Choroid plexus epithelial cell (primary cell): Measurements from ENCODE around the gene PRKN.
A peak's percentile ranks its signal among the peaks of the same experiment; 100 is the strongest.

Source experiments
- DNase-seq: peaks from one replicate; pipeline ENCODE4 v3.0.0-alpha.2; 2010; ENCODE audit warnings: low read depth
- H3K4me3 ChIP-seq: 2 replicates; pipeline ENCODE4 v1.5.1; 2011; ENCODE audit warnings: low read depth, mild to moderate bottlenecking, control low read depth, low read length, moderate library complexity
- CTCF ChIP-seq: conservative IDR thresholded peaks from 2 replicates; pipeline ENCODE4 v1.5.1; 2011; ENCODE audit warnings: low read depth, mild to moderate bottlenecking, control low read depth, inconsistent platforms, low read length, moderate library complexity

PRKN gene

GRCh38 chr6:162727322-162728182 is at the start of gene PRKN, which contains the start of gene PACRG:
Gene PRKN (minus strand): TSS chr6:162727766.
Gene PACRG (plus strand): TSS chr6:162727974.
- DNase-seq = peak; percentile 98
- peak within 1 kb of the TSS; percentile 85 for H3K4me3 ChIP-seq

GRCh38 chr6:162777091-162777490 is 49.5 kb upstream of the PRKN start:
- no peak overlapping the region for H3K4me3 ChIP-seq
- DNase-seq = no peak
- TF ChIP-seq CTCF = no peak

More at GRCh38 chr6:162727322-162728182, at the start of gene PRKN, which contains the start of gene PACRG:
- no peak for TF ChIP-seq CTCF

- TF ChIP-seq CTCF = no peak
- H3K4me3 ChIP-seq = no peak overlapping the region
- no peak for DNase-seq
Measured at GRCh38 chr6:162773996-162774395, 46.4 kb upstream of the PRKN start.

DNA sequence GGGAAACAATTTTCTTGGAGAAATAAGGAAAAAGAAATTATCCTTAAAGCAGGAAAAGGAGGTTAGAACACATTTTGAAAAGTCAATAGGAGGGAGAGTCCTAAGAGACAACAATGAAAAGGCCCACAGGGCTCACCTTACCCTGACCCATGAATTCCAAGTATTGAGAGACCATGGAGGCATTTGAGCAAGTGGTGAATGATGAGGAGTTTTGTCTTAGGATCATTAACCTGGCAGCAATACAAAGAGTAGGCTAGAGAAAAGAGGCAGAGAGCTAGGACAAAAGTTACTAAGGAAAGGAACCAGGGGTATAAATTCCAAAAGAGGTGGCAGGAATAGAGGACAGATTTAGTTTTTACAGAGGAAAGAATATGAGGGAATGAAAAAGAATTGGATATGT is 44.9 kb upstream of the PRKN start:
- no peak for DNase-seq
- no peak for TF ChIP-seq CTCF
- H3K4me3 ChIP-seq = no peak overlapping the region

GRCh38 chr6:162770955-162771354 is 43.4 kb upstream of the PRKN start:
- no peak for TF ChIP-seq CTCF
- no peak for DNase-seq
- H3K4me3 ChIP-seq = no peak overlapping the region

DNA sequence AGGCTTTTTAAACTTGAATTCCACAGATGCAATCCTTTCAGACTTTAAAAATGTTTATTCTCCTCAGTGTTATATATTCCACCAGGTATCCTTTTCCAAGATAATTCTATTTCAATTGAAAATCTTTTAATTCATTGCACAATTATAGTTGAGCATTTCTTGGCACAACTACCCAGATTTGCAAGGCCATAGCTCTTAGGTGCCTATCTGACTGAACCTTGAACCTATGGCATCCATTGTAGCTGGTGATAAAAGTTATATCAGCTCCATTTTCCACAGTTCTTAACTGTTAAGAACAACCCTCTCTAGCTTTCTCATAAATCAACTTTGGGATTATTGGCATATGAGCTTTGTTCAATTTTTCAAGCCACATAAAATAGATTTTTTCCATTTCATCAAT is 42.6 kb upstream of the PRKN start:
- H3K4me3 ChIP-seq = no peak overlapping the region
- DNase-seq = no peak
- no peak for TF ChIP-seq CTCF

DNA sequence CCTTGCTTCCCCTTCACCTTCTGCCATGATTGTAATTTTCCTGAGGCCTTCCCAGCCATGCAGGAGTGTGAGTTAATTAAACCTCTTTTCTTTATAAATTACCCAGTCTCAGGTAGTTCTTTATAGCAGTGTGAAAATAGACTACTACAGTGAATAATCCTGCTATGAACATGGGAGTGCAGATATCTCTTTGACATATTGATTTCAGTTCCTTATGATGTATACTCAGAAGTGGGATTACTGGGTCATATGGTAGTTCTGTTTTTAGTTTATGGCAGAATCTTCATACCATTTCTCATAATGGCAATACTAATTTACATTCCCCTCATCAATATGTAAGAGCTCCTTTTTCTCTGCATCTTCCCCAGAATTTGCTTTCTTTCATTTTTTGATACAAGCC is 26.2 kb upstream of the PRKN start:
- no peak overlapping the region for H3K4me3 ChIP-seq
- no peak for DNase-seq
- TF ChIP-seq CTCF = no peak
